HG03469 (cell line): Measurements from ENCODE around the gene ABCA8.
"Not testable (repeated sequence)": the region's sequence is repeated elsewhere in the genome, so short reads cannot be mapped to it uniquely, and the experiment has no call there.

Experiments used
- ATAC-seq: cut with Tn5 transposase; IDR thresholded peaks from one replicate; pipeline ENCODE4 v1.9.1; 2021; ENCODE audit warnings: mild to moderate bottlenecking, moderate library complexity, moderate number of reproducible peaks; ENCODE audit not compliant: unreplicated experiment

Gene ABCA8

GRCh38 chr17:68955181-68955841, at the start of gene ABCA8:
TSS of gene ABCA8 (minus strand) at chr17:68955392. CDS start at chr17:68942034, 13,358 bp downstream.
- no peak for ATAC-seq

GRCh38 chr17:69004759-69005158, 49.6 kb upstream of the ABCA8 start:
- not testable (repeated sequence) for ATAC-seq

- not testable (repeated sequence) for ATAC-seq
Observed at GRCh38 chr17:68999743-69000142, 44.6 kb upstream of the ABCA8 start.

GRCh38 chr17:68993112-68993511, 37.9 kb upstream of the ABCA8 start:
- no peak for ATAC-seq

GRCh38 chr17:68987966-68988365, 32.8 kb upstream of the ABCA8 start:
- no peak for ATAC-seq

- ATAC-seq = no peak
Observed at GRCh38 chr17:68981288-68981687, 26.1 kb upstream of the ABCA8 start.

GRCh38 chr17:68973098-68973846, 18.1 kb upstream of the ABCA8 start:
- ATAC-seq = no peak

- no peak for ATAC-seq
Observed at GRCh38 chr17:68972119-68972704, 17.0 kb upstream of the ABCA8 start.

GRCh38 chr17:68969101-68969500, 13.9 kb upstream of the ABCA8 start:
- no peak for ATAC-seq

GRCh38 chr17:68963958-68964357, 8.8 kb upstream of the ABCA8 start:
- ATAC-seq = no peak

GRCh38 chr17:68961214-68961882, 6.2 kb upstream of the ABCA8 start:
- no peak for ATAC-seq

- ATAC-seq = not testable (repeated sequence)
Observed at GRCh38 chr17:68959117-68959516, 3.9 kb upstream of the ABCA8 start.

GRCh38 chr17:68957944-68958343, 2.8 kb upstream of the ABCA8 start:
- no peak for ATAC-seq

GRCh38 chr17:68954146-68954896, 871 bp downstream of the ABCA8 start:
- ATAC-seq = no peak

- no peak for ATAC-seq
Observed at GRCh38 chr17:68953340-68953997, 1.7 kb downstream of the ABCA8 start.

- no peak for ATAC-seq
Observed at GRCh38 chr17:68950725-68951124, 4.5 kb downstream of the ABCA8 start.

- not testable (repeated sequence) for ATAC-seq
Observed at GRCh38 chr17:68947868-68948267, 7.3 kb downstream of the ABCA8 start.

- no peak for ATAC-seq
Observed at GRCh38 chr17:68944435-68945035, 10.7 kb downstream of the ABCA8 start.

GRCh38 chr17:68943812-68944182, 11.4 kb downstream of the ABCA8 start:
- ATAC-seq = not testable (repeated sequence)
